ENCODE results near the gene ZNF462.

ZNF462 gene

GRCh38 chr9:107000218-107000617 is 137.3 kb downstream of the ZNF462 start:
- DNase-seq (ENCODE audit: low spot score) = no peak

- no peak for DNase-seq (ENCODE audit: low spot score)
Measured at GRCh38 chr9:107005201-107005600, 142.2 kb downstream of the ZNF462 start.

- no peak for DNase-seq (ENCODE audit: low spot score)
Measured at GRCh38 chr9:107007402-107007801, 144.4 kb downstream of the ZNF462 start.

GRCh38 chr9:107008011-107008410 is 145.0 kb downstream of the ZNF462 start:
- DNase-seq (ENCODE audit: low spot score) = no peak

- no peak for DNase-seq (ENCODE audit: low spot score)
Measured at GRCh38 chr9:107008447-107008846, 145.5 kb downstream of the ZNF462 start.

GRCh38 chr9:107016383-107016782 is 153.4 kb downstream of the ZNF462 start:
- DNase-seq (ENCODE audit: low spot score) = no peak

- DNase-seq (ENCODE audit: low spot score) = no peak
Measured at GRCh38 chr9:107018861-107019545, 156.0 kb downstream of the ZNF462 start.

GRCh38 chr9:107020040-107020530 is 157.1 kb downstream of the ZNF462 start:
- peak; percentile 56 for DNase-seq (ENCODE audit: low spot score)

GRCh38 chr9:107024193-107024592 is 161.2 kb downstream of the ZNF462 start:
- no peak for DNase-seq (ENCODE audit: low spot score)

GRCh38 chr9:107025260-107026035 is 162.5 kb downstream of the ZNF462 start:
- no peak for DNase-seq (ENCODE audit: low spot score)

GRCh38 chr9:107029146-107029545 is 166.2 kb downstream of the ZNF462 start:
- no peak for DNase-seq (ENCODE audit: low spot score)

GRCh38 chr9:107033966-107034365 is 171.0 kb downstream of the ZNF462 start:
- no peak for DNase-seq (ENCODE audit: low spot score)

- no peak for DNase-seq (ENCODE audit: low spot score)
Measured at GRCh38 chr9:107034831-107035230, 171.9 kb downstream of the ZNF462 start.

GRCh38 chr9:107036367-107036766 is 173.4 kb downstream of the ZNF462 start:
- DNase-seq (ENCODE audit: low spot score) = no peak

- no peak for DNase-seq (ENCODE audit: low spot score)
Measured at GRCh38 chr9:107039542-107039941, 176.6 kb downstream of the ZNF462 start.

- DNase-seq (ENCODE audit: low spot score) = no peak
Measured at GRCh38 chr9:107042606-107043005, 179.6 kb downstream of the ZNF462 start.

GRCh38 chr9:107043886-107044285 is 180.9 kb downstream of the ZNF462 start:
- no peak for DNase-seq (ENCODE audit: low spot score)

GRCh38 chr9:107044872-107045271 is 181.9 kb downstream of the ZNF462 start:
- DNase-seq (ENCODE audit: low spot score) = no peak

- no peak for DNase-seq (ENCODE audit: low spot score)
Measured at GRCh38 chr9:107046692-107047091, 183.7 kb downstream of the ZNF462 start.

GRCh38 chr9:107049046-107049802 is 186.3 kb downstream of the ZNF462 start:
- DNase-seq (ENCODE audit: low spot score) = no peak

GRCh38 chr9:107049803-107050184 is 186.8 kb downstream of the ZNF462 start:
- no peak for DNase-seq (ENCODE audit: low spot score)

GRCh38 chr9:107051392-107051791 is 188.4 kb downstream of the ZNF462 start:
- no peak for DNase-seq (ENCODE audit: low spot score)

- no peak for DNase-seq (ENCODE audit: low spot score)
Measured at GRCh38 chr9:107054146-107054545, 191.2 kb downstream of the ZNF462 start.
